HG03066 (cell line): ENCODE measurements around the gene SLC30A1.

ENCODE experiments used
- ATAC-seq: cut with Tn5 transposase; IDR thresholded peaks from one replicate; pipeline ENCODE4 v1.9.1; 2021; ENCODE audit warnings: low read depth; ENCODE audit not compliant: unreplicated experiment

Gene SLC30A1

DNA sequence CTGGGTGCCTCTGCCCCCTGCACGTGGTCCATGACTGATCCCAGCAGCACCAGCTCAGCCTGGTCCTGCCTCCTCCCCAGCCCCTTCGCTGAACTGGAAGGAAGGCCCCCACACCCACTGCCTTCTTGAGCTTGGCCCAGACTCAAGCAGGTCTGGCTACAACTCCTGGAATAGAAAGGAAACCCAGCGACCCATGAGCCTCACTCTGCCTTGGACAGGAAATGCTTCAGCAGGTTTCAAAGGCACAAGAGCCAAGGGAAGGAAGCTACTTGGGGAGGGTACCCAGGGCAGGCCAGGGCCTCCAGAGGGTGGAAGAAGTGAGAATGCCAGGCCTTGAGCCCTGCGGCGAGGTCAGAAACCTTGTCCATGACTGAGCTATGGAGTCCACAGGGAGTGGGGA, 51.1 kb downstream of the SLC30A1 start:
- no peak for ATAC-seq

DNA sequence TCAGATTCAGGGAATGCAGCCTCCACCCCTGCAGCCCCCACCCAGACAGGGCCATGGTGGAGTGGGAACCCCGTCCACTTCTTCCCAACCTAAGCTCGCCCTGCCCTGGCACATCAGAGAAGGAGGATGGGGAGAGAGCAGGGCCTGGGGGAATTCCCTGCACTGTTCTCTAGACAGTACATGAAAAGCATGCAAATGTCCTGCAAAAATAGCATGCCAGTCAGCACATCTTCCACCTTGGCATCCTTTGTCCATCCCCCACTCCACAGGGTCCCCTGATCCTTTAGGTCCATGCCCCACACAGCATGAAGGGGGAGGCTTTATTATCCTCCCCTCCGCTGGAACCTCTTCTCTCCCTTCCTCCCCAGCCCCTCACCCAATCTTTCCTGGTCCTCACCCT, 52.0 kb downstream of the SLC30A1 start:
- peak; percentile 68 for ATAC-seq

DNA sequence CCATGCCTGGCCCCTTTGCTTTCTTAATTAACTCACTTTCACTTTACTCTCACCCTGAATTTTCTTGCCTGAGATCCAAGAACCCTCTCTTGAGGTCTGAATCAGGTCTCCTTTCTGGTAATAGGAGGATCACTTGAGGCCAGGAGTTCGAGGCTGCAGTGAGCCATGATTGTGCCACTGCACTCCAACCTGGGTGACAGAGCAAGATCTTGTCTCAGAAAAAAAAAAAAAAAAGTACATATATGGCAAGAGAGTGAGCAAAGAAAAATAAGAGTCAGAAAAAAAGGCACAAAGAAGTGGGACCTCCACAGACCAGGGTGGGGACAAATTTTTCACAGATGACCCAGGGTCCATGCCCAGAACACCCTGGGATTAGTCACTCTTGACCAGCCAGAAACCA, 52.9 kb downstream of the SLC30A1 start:
- ATAC-seq, result no peak

DNA sequence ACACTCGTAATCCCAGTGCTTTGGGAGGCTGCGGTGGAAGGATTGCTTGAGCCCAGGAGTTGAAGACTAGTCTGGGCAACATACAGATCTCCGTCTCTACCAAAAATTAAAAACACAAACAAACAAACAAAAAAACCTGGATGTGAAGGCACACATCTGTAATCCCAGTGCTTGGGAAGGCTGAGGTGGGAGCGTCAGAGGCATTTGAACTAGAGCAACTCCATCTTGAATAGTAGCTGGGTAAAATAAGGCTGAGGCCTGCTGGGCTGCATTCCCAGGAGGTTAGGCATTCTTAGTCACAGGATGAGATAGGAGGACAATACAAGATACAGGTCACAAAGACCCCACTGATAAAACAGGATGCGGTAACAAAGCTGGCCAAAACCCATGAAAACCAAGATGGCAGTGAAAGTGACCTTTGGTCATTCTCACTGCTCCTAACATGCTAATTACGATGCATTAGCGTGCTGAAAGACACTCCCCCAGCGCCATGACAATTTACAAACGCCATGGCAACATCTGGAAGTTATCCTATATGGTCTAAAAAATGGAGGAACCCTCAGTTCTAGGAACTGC, 53.8 kb downstream of the SLC30A1 start:
- ATAC-seq, result no peak

DNA sequence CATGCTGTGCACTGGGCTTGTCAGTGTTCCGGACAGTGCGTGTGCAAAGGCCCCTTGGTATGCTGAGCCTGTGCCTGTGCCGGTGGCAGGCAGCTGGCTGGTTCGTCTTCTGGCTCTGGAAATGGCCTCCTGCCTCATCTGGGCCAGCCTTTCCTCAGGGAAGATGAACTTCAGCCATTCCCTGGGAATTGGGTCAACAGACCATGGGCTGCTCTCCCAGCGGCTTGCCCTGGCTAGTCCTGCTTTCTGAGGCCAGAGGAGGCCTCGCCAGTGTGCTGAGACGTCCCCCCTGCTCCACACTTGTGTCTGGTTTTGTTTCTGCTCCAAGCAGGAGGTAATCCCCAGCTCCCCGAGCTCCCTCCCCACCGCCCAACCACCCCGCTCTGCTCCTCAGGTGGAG, 54.4 kb downstream of the SLC30A1 start:
- ATAC-seq, result no peak

DNA sequence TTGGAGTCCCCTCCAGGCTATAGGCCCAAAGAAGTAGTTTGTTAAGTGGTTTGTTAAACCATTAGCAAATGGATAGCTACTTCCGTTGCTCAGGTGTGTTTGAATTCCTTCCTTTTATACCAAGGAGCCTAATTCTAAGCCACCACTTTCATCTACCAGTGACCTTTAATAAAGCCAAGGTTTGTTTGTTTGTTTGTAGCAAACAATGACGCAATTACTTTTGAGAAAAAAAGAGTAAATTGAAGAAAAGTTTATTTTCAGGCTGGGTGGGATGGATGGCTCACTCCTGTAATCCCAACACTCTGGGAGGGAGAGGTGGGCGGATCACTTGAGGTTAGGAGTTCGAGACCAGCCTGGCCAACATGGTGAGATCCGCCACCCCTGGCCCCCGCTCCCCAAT, 56.2 kb downstream of the SLC30A1 start:
- ATAC-seq, result no peak
